Right lobe of liver (tissue), 6 donors: ENCODE measurements around the gene NARS2. TPM values are rescaled to one million over a fixed set of nuclear protein-coding genes. Genes with fewer than 3 reads are reported as not detected.
A peak's percentile ranks its signal among the peaks of the same experiment; 100 is the strongest.

Experiments used
- ATAC-seq, 4 donors: fragments of 200-7000 bp; cut with Tn5 transposase; one replicate each; pipeline ENCODE4 v1.9.1; 2020; ENCODE audit warnings: mild to moderate bottlenecking in 4 of 4, moderate library complexity in 4 of 4
- DNase-seq, 3 donors: peaks; one replicate each; pipeline ENCODE4 v3.0.0-alpha.2; 2020
- H3K27ac ChIP-seq, 3 donors: fragments of 200-600 bp; one replicate each; pipeline ENCODE4 v1.8.0; 2022
- H3K27me3 ChIP-seq, 2 donors: fragments of 200-600 bp; one replicate each; pipeline ENCODE4 v1.8.0; 2022
- H3K36me3 ChIP-seq, 4 donors: fragments of 200-600 bp; sonication (generic) in 1 of 4; one replicate each; pipeline versions ENCODE4 v1.5.1 to v1.8.0; 2017 to 2022; ENCODE audit warnings: control low read depth in 1 of 4
- H3K4me1 ChIP-seq, 4 donors: fragments of 200-600 bp; sonication (generic) in 1 of 4; one replicate each; pipeline versions ENCODE4 v1.5.1 to v1.8.0; 2017 to 2022; ENCODE audit warnings: control low read depth in 1 of 4
- H3K4me3 ChIP-seq, 3 donors: fragments of 200-600 bp; one replicate each; pipeline ENCODE4 v1.8.0; 2022
- H3K9me3 ChIP-seq, 4 donors: fragments of 200-600 bp; sonication (generic) in 1 of 4; one replicate each; pipeline versions ENCODE4 v1.5.1 to v1.8.0; 2017 to 2022; ENCODE audit warnings: control low read depth in 1 of 4
- POLR2A ChIP-seq: fragments of 450-650 bp; IDR thresholded peaks from one replicate; pipeline ENCODE4 v1.6.1; 2017; ENCODE audit warnings: antibody characterized with exemption, mild to moderate bottlenecking
- WGBS: methylation state at CpG from one replicate; pipeline ENCODE4 v1.1.6; 2018; ENCODE audit warnings: low coverage, low lambda C conversion rate; ENCODE audit not compliant: insufficient coverage; ENCODE audit errors: missing lambda C conversion rate; 5-methylcytosine and 5-hydroxymethylcytosine counted together
- intact Hi-C, 2 donors: fragments of 100-400 bp; cut with DNase I; formaldehyde crosslinking; loops; one replicate each; pipeline versions ENCODE4 v1.11.2 to v1.14.1; 2022
- total RNA-seq, 6 experiments: library from RNA; depleted of rRNA in 2 of 6; stranded (reverse); fragments of >200 nt in 2 of 6; fragmentation: NEBNext Ultra II Directional in 3 of 6; extraction: Animal tissue kit (Norgen Biotek cat#: 25700) in 3 of 6; gene quantifications; one replicate each; pipeline versions ENCODE4 v1.1.0 to v1.2.4, GENCODE V29; 2016 to 2023
- TF ChIP-seq, protein P1 (sequence below), 4 donors: fragments of 200-600 bp in 3 of 4; fragments of 450-650 bp in 1 of 4; IDR thresholded peaks; one replicate each; pipeline versions ENCODE4 v1.5.1 to v1.8.0; 2016 to 2022; ENCODE audit warnings: antibody characterized with exemption in 4 of 4, mild to moderate bottlenecking in 2 of 4
- donor health status: DM: no; HTN: yes; CAD: no.
- donor health status: DM: no; HTN: no; CAD: no.
- donor health status: DM: no; HTN: no; CAD: no.
- donor health status: DM: no; HTN: yes; CAD: no.
- donor health status: DM: no; HTN: yes; CAD: no.

NARS2 gene
- total RNA-seq, 6 experiments from 2014 or later, result 11.5 to 17.4 (median 14.0) TPM

- Histone ChIP-seq H3K4me1 (no peaks in the 10 kb centered on the region), H3K9me3 (no peaks in the 10 kb centered on the region), H3K4me3 (no peak overlapping the region), H3K27me3 (no peaks in the 10 kb centered on the region), H3K27ac (no peak overlapping the region), H3K36me3 (no peaks in the 10 kb centered on the region)
- TF ChIP-seq POLR2A, result no peak
- TF ChIP-seq, protein P1, sequence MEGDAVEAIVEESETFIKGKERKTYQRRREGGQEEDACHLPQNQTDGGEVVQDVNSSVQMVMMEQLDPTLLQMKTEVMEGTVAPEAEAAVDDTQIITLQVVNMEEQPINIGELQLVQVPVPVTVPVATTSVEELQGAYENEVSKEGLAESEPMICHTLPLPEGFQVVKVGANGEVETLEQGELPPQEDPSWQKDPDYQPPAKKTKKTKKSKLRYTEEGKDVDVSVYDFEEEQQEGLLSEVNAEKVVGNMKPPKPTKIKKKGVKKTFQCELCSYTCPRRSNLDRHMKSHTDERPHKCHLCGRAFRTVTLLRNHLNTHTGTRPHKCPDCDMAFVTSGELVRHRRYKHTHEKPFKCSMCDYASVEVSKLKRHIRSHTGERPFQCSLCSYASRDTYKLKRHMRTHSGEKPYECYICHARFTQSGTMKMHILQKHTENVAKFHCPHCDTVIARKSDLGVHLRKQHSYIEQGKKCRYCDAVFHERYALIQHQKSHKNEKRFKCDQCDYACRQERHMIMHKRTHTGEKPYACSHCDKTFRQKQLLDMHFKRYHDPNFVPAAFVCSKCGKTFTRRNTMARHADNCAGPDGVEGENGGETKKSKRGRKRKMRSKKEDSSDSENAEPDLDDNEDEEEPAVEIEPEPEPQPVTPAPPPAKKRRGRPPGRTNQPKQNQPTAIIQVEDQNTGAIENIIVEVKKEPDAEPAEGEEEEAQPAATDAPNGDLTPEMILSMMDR (IDR thresholded peaks at IDR 0.05), result no peak
- ATAC-seq (peak in 1 of 4 donors; percentile 66), DNase-seq (no peak)
- WGBS, result 60% methylated on average over 3 of the region's 3 CpGs
- intact Hi-C loops, result no loop called here
Measured at GRCh38 chr11:78406568-78407196, 168.0 kb downstream of the NARS2 start.

DNA sequence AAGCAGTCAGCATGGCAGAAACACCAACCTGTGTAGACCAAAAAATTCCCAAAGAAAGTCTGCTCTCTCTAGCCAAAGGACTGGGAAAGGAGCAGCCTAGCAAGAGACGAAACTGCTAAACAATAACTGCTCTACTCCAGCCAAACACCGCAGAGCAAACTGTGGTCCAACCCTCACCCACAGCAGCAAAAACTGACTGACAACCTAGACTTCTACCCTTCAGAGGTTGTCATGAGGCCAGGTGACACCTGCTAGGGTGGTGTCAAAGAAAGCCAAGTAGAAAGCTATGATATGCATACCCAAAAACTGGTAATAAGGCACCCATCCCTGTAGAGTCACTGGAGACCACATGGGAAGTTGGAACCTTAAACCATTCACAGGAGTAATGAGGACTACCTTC is 168.9 kb downstream of the NARS2 start:
- H3K27ac ChIP-seq, result no peak overlapping the region
- no peak overlapping the region for H3K4me3 ChIP-seq
- H3K4me1 ChIP-seq, result no peaks in the 10 kb centered on the region
- H3K27me3 ChIP-seq, result no peaks in the 10 kb centered on the region
- H3K36me3 ChIP-seq, result no peaks in the 10 kb centered on the region
- 63% methylated on average over 2 of the region's 2 CpGs for WGBS
- intact Hi-C loops, result no loop called here
- DNase-seq, result no peak
- H3K9me3 ChIP-seq, result no peaks in the 10 kb centered on the region
- no peak for TF ChIP-seq POLR2A
- TF ChIP-seq, protein P1 (IDR thresholded peaks at IDR 0.05), result no peak
- no peak for ATAC-seq

DNA sequence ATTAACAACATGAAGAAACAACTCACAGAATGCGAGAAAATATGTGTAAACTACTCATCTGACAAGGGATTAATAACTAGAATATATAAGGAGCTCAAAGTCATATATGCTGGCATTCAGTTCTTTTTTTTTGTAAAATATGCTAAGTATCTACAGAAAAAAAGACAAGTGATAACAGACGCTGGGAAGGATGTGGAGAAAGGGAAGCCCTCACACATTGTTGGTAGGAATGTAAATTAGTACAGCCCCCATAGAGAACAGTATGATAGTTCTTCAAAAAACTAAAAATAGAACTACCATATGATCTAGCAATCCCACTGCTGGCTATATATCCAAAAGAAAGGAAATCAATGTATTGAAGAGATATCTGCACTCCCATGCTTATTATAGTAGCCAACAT is 170.9 kb downstream of the NARS2 start:
- no peak overlapping the region for H3K4me3 ChIP-seq
- H3K27ac ChIP-seq, result no peak overlapping the region
- H3K9me3 ChIP-seq, result no peaks in the 10 kb centered on the region
- ATAC-seq (no peak), DNase-seq (no peak)
- TF ChIP-seq, protein P1 (IDR thresholded peaks at IDR 0.05), result no peak
- no peak for TF ChIP-seq POLR2A
- H3K36me3 ChIP-seq, result no peaks in the 10 kb centered on the region
- intact Hi-C loops, result no loop called here
- no peaks in the 10 kb centered on the region for H3K27me3 ChIP-seq
- H3K4me1 ChIP-seq, result no peaks in the 10 kb centered on the region
- WGBS, result 62% methylated on average over 2 of the region's 2 CpGs

DNA sequence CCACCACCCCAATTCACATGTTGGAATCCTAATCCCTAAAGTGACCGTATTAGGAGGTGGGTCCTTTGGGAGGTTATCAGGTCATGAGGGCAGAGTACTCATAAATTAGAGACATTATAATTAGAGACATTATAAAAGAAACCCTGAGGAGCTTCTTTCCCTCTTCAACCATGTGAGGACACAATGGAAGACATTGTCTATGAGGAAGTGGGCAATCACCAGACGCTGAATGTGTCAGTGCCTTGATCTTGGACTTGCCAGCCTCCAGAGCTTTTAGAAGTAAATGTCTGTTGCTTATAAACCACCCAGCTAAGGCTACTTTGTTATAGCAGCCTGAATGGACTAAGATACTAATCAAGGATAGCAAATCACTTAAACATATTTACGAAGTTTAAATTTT is 171.8 kb downstream of the NARS2 start:
- no peaks in the 10 kb centered on the region for H3K9me3 ChIP-seq
- DNase-seq (no peak), ATAC-seq (no peak)
- H3K4me1 ChIP-seq, result no peaks in the 10 kb centered on the region
- no peaks in the 10 kb centered on the region for H3K36me3 ChIP-seq
- H3K27me3 ChIP-seq, result no peaks in the 10 kb centered on the region
- TF ChIP-seq POLR2A, result no peak
- TF ChIP-seq, protein P1 (IDR thresholded peaks at IDR 0.05), result no peak
- intact Hi-C loops, result no loop called here
- no peak overlapping the region for H3K27ac ChIP-seq
- no peak overlapping the region for H3K4me3 ChIP-seq
- WGBS, result 92% methylated on average over 3 of the region's 3 CpGs

DNA sequence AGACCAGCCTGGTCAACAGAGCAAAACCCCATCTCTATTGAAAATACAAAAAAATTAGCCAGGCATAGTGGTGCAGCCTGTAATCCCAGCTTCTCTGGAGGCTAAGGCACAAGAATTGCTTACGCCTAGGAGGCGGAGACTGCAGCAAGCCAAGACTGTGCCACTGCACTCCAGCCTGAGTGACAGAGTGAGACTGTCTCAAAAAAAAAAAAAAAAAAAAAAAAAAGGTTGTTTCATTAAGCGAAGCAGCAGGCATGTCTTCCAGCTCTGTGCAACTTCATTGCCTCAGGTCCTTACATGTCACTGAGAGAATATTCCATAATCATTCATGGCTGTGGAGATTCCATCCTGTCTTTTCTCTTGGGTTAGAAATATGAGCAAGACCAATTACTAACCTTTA is 174.0 kb downstream of the NARS2 start:
- Histone ChIP-seq H3K27me3 (no peaks in the 10 kb centered on the region), H3K27ac (no peak overlapping the region), H3K9me3 (no peaks in the 10 kb centered on the region), H3K36me3 (no peaks in the 10 kb centered on the region), H3K4me3 (no peak overlapping the region), H3K4me1 (no peaks in the 10 kb centered on the region)
- TF ChIP-seq, protein P1 (IDR thresholded peaks at IDR 0.05), result no peak
- TF ChIP-seq POLR2A, result no peak
- ATAC-seq (no peak), DNase-seq (no peak)
- WGBS, result 94% methylated on average over 3 of the region's 3 CpGs
- intact Hi-C loops, result no loop called here
